Heart left ventricle (tissue), 13 donors: ENCODE measurements around the gene FASTKD1.

Source experiments
- CTCF ChIP-seq, 12 donors: fragments of 200-600 bp; sonication (generic) in 4 of 12; IDR thresholded peaks; one replicate each; pipeline versions ENCODE4 v1.5.0 to v1.8.0; 2018 to 2022; ENCODE audit warnings: antibody characterized with exemption in 12 of 12, mild to moderate bottlenecking in 5 of 12
- POLR2A ChIP-seq, 2 donors: fragments of 450-650 bp; IDR thresholded peaks; one replicate each; pipeline ENCODE4 v1.6.1; 2017; ENCODE audit warnings: antibody characterized with exemption in 2 of 2, mild to moderate bottlenecking in 2 of 2, moderate library complexity in 2 of 2
- donor health status: ischemic (EF 13 %, LVEDD 7.1; RV severe dilation, severe dysfunction).
- donor health status: DM: no; HTN: yes; CAD: no.
- donor health status: DM: no; HTN: no; CAD: no.
- donor health status: ischemic (EF 25% LVEDD 6.9; RV normal size, moderate dysfunction).
- donor health status: ischemic (EF 25% LVEDD 5.7; RV mildly dilated, moderate dysfunction).
- donor health status: ischemic (EF 35%, LVEDD 5.7; RV mildly dilated, moderate dysfunction).
- donor health status: nonischemic (EF 11% LVEDD 7.7; RV severe dilation, severe dysfunction).
- donor health status: DM: yes; HTN: yes; CAD: no.
- donor health status: PGD.
- donor health status: ischemic (EF 29% LVEDD 5.4; RV normal size, mild dysfunction).
- donor health status: nonischemic (EF 23%, LVEDD 6.1; RV moderate dilation, normal function).

GRCh38 chr2:169573974-169574299, 272 bp upstream of the FASTKD1 start:
- TF ChIP-seq CTCF (IDR thresholded peaks at IDR 0.05) = no peak
- no peak for TF ChIP-seq POLR2A (IDR thresholded peaks at IDR 0.05)
